Measurements from ENCODE around the gene PCNA. TPM values are rescaled to one million over a fixed set of nuclear protein-coding genes. Genes with fewer than 3 reads are reported as not detected.

PCNA gene
- total RNA-seq, 1 experiment from 2014 or later = 274 TPM

DNA sequence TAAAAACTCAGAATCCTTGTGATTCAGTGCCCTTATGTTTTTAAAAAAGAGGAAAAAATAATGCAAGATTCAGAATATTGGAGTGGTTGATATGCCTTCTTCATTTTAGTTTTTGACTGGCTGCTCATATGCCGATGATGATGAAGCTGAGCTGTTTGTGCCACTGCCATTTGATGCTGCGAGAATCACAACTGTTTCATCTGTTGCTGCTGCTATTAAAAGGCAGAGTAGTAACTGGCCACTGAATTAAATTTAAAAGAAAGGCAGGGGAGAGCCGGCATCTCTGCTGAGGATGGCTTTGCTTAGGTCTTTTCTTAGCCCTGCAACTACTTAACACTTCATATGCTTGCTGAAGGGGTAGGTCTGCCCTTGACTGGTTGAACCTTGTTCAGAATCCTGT lies 40.2 kb upstream of the PCNA start:
- Histone ChIP-seq H3K79me2 (ENCODE audit: insufficient read depth, low read length) (peaks cover 3% of the 10 kb centered on the region), H3K56ac (ENCODE audit: insufficient read length, low read depth, low read length) (no peak overlapping the region), H3K4me1 (ENCODE audit: insufficient read depth, low read length) (peaks cover 10% of the 10 kb centered on the region), H4K8ac (replicated peaks; ENCODE audit: insufficient read length, low read depth, low read length) (no peak overlapping the region), H3K23ac (ENCODE audit: insufficient read length, low read depth, low read length) (no peak overlapping the region), H2BK12ac (ENCODE audit: insufficient read length, low read depth, low read length) (no peak overlapping the region), H3K9ac (ENCODE audit: extremely low read depth, insufficient read length, low read length) (no peak overlapping the region), H3K9me3 (ENCODE audit: control insufficient read depth, low read depth, low read length) (no peaks in the 10 kb centered on the region), H2BK15ac (ENCODE audit: low read depth, low read length) (no peak overlapping the region), H4K20me1 (ENCODE audit: control insufficient read depth, insufficient read depth, insufficient read length) (no peaks in the 10 kb centered on the region), H3K4me2 (ENCODE audit: insufficient read depth, insufficient read length, low read length) (no peak overlapping the region), H3T11ph (ENCODE audit: low read length) (no peak overlapping the region), H3K27ac (ENCODE audit: insufficient read length, low read depth, low read length) (no peak overlapping the region), H2BK120ac (ENCODE audit: low read depth, low read length, poor library complexity, severe bottlenecking) (no peak overlapping the region), H3K23me2 (ENCODE audit: insufficient read length, low read depth, low read length, poor library complexity, severe bottlenecking) (no peaks in the 10 kb centered on the region), H4K91ac (ENCODE audit: insufficient read length, low read depth, low read length) (no peak overlapping the region), H4K5ac (ENCODE audit: insufficient read length, low read depth, low read length) (no peak overlapping the region), H2AFZ (ENCODE audit: low read length) (no peak overlapping the region), H3K27me3 (ENCODE audit: insufficient read depth, low read length) (no peaks in the 10 kb centered on the region), H3K18ac (ENCODE audit: insufficient read length, low read depth, low read length) (no peak overlapping the region), H2AK5ac (ENCODE audit: insufficient read length, low read length) (no peak overlapping the region), H3K79me1 (ENCODE audit: insufficient read depth, low read depth, low read length, poor library complexity, severe bottlenecking) (peaks cover 2% of the 10 kb centered on the region), H2BK20ac (ENCODE audit: low read depth, low read length, poor library complexity, severe bottlenecking) (no peak overlapping the region), H2BK5ac (ENCODE audit: insufficient read length, low read length) (no peak overlapping the region), H3K4ac (ENCODE audit: low read depth, low read length) (no peak overlapping the region), H3K14ac (ENCODE audit: insufficient read depth, low read length) (0 out of 2 replicates have a peak overlapping the region, but pooled peaks have one; percentile 43)
- WGBS (ENCODE audit: extremely low coverage, insufficient read length, low lambda C conversion rate) = no CpG with 5 or more reads among the region's 3 CpGs
- Mint-ChIP-seq H3K4me3 (no peak overlapping the region), H3K4me1 (peaks cover 22 to 33% of the 10 kb centered on the region in 2 experiments), H3K27me3 (ENCODE audit: low read depth) (no peaks in the 10 kb centered on the region), H3K27ac (no peak overlapping the region; a peak in 1 of 7 replicates), H3K9me3 (no peaks in the 10 kb centered on the region), H3K36me3 (ENCODE audit: insufficient read depth in 1 of 3, low read depth in 3 of 3) (peaks cover 0 to 3% (median 0%) of the 10 kb centered on the region in 3 experiments; a peak in 2 of 7 replicates)
- DNase-seq = no peak
- TF ChIP-seq, protein P1, sequence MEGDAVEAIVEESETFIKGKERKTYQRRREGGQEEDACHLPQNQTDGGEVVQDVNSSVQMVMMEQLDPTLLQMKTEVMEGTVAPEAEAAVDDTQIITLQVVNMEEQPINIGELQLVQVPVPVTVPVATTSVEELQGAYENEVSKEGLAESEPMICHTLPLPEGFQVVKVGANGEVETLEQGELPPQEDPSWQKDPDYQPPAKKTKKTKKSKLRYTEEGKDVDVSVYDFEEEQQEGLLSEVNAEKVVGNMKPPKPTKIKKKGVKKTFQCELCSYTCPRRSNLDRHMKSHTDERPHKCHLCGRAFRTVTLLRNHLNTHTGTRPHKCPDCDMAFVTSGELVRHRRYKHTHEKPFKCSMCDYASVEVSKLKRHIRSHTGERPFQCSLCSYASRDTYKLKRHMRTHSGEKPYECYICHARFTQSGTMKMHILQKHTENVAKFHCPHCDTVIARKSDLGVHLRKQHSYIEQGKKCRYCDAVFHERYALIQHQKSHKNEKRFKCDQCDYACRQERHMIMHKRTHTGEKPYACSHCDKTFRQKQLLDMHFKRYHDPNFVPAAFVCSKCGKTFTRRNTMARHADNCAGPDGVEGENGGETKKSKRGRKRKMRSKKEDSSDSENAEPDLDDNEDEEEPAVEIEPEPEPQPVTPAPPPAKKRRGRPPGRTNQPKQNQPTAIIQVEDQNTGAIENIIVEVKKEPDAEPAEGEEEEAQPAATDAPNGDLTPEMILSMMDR (conservative IDR thresholded peaks at IDR 0.05) = no peak

Data from H9 (cell line).